IPS DF 4.7 (cell line): Measurements from ENCODE around the gene SDHAF2.
"Not testable (repeated sequence)": the region's sequence is repeated elsewhere in the genome, so short reads cannot be mapped to it uniquely, and the experiment has no call there.

Experiments used
- DNase-seq: peaks from one replicate; pipeline ENCODE4 v3.0.0-alpha.2; 2013; ENCODE audit warnings: low spot score; ENCODE audit errors: extremely low read depth

SDHAF2 gene

DNA sequence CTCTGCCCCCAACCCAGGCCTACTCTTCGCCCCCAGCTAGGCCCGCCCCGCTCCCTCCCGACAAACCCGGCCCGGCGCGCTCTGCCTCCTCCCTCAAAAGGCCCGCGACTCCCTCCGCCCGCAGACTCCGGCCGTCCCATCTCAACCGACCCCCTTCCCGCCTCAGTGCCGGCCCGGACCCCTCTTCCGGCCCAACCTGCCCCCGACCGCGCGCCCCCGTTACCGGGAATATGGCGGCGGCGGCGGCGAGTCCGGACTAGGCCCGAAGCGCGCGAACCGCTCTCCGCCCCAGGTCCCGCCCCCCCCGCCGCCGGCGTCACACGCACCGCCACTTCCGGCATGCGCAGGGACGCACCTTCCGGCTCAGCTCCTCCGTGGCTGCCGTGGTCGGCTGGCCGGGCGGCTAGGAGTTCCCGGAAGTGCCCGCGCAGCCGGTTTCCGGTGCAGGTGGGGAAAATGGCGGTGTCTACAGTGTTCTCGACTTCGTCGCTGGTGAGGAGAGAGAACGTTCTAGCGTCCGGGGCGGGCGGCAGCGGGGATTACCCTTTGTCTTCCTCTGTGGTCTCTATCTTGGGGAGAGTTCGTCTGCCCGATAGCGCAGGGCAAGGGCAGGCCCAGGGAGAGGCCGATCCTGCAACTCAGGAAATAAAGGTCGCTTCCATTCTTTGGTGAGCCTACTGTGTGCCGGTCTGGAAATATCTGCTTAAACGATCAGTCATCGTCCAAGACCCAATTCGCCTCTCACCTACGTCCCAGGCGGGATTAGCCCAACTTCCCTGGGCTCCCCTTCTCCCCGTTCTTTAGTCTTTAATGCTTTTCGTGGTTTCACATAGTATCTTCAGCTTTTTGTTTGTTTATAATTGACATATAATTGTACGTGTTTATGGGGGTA, at the start of gene SDHAF2, which contains the start of gene CPSF7:
TSS of gene SDHAF2 (plus strand) at position 434 of the 892 bp plus-strand sequence. CDS start at position 457, 23 bp downstream.
TSS of gene CPSF7 (minus strand) at position 285 of the 892 bp plus-strand sequence. CDS start 740 bp downstream, outside the sequence.
- DNase-seq = peak; percentile 68

DNA sequence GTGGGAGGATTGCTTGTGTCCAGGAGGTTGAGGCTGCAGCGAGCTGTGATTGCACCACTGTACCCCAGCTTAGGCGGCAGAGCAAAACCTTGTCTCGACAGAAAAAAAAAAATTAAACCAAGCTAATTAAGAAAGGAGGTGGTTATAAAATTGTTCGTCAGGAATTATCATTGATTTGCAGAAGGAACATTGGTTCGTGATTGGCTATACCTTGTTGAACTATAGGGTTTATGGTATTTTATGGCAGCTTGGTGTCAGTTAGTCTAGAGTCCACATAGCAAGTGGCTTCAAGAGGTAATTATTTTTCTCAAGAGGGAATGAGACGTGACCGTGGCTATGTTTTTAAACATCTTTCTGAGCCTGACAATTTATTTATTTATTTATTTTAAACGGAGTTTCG, 49.0 kb upstream of the SDHAF2 start:
- no peak for DNase-seq

DNA sequence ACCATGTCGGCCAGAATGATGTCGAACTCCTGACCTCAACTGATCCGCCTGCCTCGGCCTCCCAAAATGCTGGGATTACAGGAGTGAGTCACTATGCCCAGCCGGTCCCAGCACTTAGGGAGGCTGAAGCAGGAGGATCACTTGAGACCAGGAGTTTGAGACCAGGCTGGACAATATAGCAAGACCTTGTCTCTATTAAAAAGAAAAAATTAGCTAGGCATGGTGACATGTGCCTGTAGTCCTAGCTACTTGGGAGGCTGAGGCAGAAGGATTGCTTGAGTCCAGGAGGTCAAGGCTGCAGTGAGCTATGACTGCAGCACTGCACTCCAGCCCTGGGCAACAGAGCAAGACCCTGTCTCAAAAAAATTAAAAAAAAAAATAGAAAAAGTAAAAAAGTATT, 46.1 kb upstream of the SDHAF2 start:
- not testable (repeated sequence) for DNase-seq

DNA sequence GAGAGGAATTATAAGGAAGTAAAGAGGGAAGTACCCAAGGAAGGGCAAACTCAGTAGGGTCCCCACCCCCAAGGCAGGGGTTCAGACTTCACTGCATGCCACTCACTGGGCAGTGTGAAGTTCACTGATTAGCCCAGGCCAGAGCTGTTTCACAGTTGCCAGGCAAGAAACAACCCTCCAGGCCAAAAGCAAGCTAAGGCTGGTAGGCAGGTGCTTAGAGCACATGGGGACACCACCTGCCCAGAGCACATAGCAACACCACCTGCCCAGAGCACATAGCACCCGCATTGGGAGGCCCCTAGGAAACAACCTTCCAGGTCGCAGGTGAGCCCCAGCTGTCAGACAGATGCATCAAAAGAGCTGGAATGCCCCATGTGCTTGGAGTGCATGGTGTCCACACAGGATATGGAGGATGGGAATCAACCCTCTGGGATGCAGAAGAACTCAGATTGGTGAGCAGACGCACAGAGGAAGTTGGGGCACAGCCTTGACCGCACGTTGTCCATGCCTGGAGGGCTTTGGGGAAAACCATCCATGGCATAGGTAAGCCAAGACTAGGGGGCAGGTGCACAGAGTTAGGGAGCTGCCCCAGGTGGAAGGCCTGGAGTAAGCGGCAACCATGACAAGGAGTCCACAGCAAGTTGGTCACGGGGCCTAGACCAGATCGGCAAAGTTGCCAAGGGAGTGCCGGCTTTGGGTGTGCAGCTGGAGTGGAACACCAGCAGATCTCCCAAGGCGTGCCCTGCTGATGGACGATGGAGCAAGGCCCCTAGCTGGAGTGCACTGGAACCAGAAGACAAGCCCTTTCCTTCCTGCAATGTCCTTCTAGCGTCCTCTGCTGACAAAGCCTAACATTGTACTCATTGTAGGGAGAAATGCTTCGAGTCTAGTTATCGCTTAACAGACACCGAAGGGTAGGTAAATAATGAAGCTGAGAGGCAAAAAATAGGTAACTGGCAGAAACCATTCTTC, 45.4 kb upstream of the SDHAF2 start:
- no peak for DNase-seq

DNA sequence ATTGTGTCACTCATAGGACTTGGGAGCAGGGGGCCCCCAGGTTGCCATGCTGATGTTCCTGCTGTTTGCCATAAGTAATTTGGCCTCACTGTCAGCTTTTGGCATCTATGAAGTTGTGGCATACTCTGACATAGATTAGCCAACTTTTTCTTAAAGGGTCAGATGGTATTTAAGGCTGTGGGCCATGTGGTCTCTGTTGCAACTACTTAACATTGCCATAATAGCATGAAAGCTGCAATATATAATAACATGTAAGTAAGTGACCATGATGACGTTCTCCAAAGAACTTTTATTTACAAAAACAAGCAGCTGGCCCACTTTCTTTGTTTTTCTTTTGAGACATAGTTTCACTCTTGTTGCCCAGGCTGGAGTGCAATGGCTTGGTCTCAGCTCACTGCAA, 39.8 kb upstream of the SDHAF2 start:
- no peak for DNase-seq

DNA sequence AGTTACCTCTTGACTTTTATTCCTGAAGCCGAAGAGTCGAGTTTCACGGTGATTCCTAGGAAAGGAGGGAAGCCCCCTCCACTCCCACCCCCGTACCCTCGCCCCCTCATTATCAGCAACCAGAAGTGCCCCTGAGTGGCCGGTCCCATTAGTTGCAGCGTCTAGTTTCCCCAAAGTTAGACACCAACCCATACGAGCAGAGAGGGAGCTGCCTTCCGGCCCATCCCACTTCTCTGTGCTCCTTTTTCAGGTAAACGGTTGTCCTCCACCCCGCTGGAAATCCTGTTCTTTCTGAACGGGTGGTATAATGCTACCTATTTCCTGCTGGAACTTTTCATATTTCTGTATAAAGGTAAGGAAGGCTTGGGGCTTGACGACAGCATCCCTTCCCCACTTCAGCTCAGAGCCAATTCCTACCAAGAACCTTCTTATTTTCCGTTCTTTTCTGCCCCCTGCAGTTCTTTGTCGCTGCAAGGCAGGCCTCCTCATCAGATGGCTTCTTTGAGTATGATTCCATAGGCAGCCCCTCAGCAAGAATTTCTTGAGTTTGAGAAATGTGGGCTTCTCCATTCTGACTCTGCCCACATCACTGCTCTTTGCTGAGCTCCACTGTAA, 36.8 kb upstream of the SDHAF2 start:
- DNase-seq = no peak

DNA sequence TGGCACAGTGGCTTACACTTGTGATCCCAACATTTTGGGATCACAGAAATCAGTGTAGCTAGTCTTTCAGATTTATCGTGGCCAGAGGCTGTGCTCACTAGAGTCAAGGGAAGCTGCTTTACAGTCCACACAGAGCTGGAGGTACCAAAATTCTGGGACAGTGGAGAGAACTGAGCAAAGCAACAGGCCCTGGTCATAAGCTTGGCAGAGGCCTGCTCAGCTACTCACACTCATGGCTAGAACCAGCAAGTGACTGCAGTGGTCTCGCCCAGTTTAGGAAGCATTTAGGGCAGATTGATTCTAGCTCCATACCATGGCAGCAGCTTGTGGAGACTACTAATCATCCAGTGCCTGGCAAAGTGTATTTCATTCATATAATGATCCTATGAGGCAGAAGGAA, 28.8 kb upstream of the SDHAF2 start:
- DNase-seq = no peak

DNA sequence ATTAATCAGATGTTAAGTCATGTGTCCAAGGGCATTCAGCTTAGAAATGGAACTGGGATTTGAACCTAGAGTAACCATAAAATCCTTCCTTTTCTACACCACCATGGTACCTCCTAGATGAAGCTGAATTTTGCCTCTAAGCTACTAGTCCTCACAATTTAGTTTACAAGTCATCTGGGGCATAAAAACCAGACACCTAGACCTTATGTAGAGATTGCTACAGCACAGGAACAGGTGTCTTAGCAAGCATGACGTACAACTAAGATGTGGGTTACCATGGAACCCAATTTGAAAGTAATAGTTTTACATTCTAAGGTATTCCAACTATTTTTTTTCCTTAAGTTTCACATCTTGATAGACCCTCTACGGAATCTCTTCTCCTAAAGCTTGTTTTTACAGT, 28.4 kb upstream of the SDHAF2 start:
- no peak for DNase-seq

DNA sequence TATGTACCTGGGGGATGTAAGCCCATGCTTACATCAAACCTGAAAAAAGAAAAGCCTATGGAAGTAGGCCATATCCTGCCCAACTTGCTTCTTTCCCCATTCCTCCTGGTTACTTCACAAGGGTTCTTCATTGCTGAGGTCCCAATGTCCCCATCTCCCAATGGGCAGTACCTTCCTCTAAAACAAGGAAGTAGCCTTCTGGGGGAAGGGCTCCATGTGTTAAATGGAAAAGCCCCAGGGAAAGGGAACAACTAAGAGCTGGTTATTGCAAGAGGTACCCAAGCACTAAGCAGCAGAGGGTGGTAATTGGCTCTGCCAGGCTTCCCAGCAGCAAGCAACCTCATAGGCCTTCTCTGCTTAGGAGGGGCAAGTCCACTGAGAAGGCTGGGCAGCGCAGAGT, 26.3 kb upstream of the SDHAF2 start:
- DNase-seq = no peak

DNA sequence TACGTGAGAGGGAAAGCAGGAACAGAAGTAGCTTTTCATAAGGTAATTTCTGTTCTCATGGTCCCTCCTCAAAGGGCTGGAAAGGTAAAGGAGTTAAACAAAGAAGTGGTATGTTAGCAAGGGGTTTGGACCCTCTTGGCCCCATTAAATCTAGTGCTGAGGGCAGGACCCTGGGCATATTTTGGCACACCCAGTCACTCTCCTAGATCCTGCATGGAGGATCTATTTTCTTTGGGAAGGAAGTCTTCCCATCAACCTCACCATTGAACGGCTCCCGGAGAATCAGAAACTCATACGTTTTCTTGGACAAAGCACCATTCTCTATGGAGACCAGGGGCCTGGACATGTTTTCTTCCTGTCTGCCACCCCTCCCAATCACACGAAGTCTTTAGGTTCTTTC, 25.8 kb upstream of the SDHAF2 start:
- DNase-seq = no peak

DNA sequence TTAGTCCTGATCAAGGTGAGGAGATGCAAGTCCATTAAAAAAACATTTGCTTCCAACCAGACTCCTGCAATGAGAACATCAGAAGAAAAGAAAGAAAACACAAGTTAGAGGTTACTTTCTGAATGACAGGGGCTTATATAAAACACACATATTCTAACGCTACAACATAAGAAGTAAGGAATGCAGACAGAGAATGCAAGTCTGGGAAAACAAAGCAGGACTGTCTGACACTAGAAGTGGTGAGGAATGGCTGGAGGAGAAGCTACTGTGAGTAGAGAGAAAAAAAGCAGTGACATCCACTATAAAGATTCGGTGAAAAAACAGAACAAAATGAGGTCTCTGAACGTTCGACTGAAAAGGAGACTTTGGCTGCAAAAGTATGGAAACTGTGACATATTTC, 25.3 kb upstream of the SDHAF2 start:
- no peak for DNase-seq

DNA sequence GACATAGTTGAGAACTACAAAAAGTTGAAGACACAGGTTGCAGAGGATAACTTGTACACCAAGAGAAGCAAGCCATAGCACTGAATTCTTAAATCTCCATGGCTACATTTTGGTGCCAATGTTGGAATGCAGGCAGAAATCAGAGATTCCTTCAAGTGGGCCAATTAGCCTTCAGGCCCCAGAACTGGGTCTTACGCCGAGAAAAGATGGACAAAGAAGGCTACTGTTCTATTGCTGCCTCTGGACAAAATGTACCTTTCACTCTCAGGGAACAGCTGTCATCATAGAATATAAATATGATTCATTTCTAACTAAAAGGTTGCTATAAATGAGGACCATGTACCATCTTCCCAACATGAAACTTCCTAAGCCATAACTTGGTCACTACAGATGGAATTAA, 23.9 kb upstream of the SDHAF2 start:
- DNase-seq = no peak

DNA sequence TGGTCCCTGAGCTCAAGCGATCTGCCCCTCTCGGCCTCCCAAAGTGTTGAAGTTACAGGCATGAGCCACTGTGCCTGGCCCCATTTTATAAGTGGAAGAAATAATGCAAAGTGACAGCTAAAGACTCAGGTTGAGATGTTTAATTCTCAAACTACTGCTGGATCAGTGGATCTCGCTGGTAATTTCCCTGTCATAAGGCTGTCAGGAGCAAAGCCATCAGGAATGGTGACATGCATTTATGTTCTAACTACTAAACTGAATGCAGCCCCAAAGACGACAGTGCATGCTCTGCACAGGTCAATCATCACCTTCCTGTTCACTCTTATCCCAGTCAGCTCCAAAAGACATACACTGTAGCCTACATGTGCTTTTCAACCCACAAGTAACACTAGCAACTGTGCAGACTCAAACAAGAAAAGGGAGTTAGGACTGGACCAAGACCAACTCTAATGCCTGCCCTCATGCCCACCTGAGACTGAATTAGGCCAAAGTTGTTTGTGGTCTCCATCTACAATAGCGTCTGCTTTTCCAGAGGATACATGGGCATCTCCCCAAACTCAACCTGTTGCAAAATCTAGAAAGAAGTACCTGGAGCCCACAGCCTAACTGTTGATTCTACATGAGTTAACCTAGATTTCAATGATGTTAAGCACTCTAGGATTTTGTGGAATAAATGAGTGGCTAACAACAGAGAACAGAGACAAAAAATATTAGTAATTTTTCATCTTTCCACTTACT, 22.8 kb upstream of the SDHAF2 start:
- no peak for DNase-seq

DNA sequence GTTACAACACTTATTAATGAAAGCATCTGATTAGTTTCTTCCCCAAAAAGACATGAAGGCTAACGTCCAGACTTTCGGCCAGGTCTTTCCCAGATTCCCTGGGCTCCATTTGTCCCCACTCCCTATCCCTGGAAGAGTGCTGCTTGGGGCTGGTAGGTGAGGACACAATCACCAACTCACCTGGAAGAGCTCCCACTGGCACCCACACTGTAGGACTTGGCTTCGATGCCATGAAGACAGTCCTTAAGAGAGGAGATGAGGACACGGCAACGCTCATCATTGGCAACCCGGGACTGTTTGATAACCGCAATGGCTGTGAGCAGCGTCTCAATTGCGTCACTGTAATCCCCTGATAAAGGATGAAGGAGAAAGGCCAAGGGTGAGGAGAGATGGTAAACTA, 18.3 kb upstream of the SDHAF2 start:
- no peak for DNase-seq

DNA sequence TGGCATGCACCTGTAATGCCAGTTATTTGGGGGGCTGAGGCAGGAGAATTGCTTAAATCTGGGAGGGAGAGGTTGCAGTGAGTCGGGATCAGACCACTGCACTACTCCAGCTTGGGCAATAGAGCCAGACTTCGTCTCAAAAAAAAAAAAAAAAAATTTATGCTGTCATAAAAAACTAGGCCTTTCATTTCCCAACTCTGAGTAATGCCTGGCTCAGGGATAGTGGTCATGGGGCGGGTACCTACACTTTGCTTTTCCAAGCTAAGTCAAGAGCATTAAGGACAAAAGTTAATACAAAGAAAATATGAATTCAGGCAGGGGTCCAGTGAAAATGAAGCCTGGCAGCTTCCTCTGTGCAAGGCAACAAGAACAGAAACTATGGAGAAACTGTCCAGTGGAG, 16.4 kb upstream of the SDHAF2 start:
- DNase-seq = no peak

DNA sequence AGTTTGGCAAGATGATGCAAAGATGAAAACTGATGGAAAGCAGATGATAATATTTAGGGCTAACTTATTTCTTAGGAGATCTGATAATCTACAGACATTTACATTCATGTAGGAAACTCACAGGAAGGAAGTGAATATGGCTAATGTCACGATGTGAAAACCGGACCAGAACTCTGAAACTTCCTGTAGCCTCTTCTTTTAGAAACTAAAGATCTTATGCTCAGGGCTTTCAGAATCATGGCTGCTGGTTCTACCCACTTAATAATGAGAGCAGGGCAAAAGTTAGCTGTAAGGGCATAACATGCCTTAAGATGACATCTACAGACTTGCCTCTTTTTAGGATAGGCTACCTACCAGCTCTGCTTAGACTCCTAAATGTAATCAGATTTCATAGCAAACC, 15.4 kb upstream of the SDHAF2 start:
- no peak for DNase-seq

DNA sequence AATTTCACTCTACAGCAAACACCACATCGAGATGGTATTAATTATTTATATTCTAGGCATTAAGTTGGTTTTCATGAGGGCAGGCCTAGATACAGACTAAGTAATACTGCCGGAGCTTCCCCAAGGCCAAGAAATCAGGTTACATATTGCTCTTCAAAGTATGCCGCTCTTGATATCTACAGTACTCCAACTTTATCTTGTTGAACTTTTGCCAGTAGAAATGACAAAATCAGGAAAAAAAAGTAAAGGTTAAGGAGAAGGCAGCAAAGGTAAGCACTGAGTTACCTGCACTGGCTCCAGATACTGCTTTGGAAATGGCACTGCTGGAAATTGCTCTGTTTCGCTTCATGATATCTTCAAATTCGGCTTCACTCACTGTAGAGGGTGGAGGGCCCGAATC, 14.5 kb upstream of the SDHAF2 start:
- no peak for DNase-seq

DNA sequence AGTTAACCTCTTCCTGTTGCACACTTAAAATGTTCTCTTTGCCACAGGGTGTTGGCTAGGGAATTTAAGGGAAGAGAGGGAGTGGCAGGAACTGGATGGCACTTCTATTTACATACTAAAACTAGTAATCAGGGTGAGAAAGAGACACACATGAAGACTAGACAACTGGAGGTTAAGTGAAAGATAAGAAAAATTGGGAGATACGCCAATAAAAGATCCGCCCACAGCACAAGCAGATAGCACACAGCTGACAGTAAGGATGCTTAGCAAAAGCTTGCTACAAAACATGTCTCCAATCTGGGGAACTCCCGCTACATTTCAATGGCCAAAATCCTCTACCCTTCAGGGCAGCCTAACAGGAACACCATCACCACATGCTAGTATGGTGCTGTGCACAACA, 13.0 kb upstream of the SDHAF2 start:
- DNase-seq = no peak

DNA sequence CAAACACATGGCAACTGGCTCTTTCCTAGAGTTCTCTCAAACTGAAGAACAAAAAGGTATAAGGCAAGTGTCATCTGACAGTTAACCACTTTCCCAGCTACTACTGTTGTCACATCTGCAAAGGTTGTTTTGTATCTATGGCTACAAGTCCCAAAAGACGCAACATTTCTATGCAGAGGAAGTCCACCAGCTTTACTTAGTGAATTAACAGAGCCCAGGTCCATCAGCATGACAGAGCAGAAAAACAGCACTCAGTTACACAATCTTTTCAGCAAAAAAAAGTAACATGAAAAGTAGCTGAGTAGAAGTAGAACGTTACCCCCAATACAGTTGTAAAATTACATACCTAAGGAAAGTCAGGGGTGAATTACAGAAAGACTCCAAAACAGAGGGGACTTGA, 12.3 kb upstream of the SDHAF2 start:
- DNase-seq = no peak

DNA sequence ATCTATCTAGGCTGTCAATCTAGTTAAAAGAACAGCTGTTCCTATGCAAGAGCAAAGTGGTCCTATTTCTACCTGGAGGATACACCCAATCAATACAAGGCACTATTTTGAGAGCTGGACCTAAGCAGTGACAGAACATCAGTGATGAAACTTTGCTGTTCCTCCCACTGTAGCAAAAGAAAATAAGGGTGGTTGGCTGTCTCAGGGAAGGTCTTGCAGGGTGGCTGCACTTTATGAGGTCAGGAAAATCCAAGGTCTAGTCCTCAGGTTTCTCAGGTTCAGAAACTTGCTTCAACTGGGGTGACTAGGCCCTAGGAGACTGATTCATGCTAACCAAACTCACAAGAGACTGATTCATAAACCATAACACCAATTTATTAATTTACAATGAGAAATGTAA, 11.8 kb upstream of the SDHAF2 start:
- no peak for DNase-seq

DNA sequence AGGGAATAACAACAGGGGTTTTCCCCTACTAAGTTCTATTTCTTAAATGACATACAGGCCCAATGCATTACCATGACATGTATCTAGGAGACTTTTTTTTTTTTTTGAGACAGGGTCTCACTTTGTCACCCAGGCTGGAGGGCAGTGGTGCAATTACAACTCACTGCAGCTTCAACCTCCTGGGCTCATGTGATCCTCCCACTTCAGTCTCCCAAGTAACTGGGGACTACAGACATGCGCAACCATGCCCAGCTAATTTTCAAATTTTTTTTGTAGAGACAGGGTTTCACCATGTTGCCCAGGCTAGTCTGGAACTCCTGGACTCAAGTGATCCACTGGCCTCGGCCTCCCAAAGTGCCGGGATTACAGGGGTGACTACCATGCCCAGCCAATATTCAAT, 7.7 kb upstream of the SDHAF2 start:
- no peak for DNase-seq
